K562 (cell line): ENCODE data around the gene BSN. TPM values are rescaled to one million over a fixed set of nuclear protein-coding genes. Genes with fewer than 3 reads are reported as not detected.

Experiments used
- ATAC-seq: fragments of 200-7000 bp; cut with Tn5 transposase; 3 replicates; pipeline ENCODE4 v1.9.1; 2020; ENCODE audit warnings: moderate library complexity
- BruUV-seq: library from RNA; stranded (reverse); fragments of 400-500 nt; replicated peaks from 2 replicates; lab custom pipeline; 2021; lab: Mats Ljungman, UMichigan
- CTCF ChIA-PET: fragments of 300-600 bp; formaldehyde crosslinking; extraction: SDS; loops from one replicate; lab custom pipeline; 2021; ENCODE audit warnings: low intra/inter-chr PET ratio; lab: Yijun Ruan, JAX
- POLR2A ChIA-PET: fragments of 300-600, 350-650 bp; sonication (Branson Sonifier 250); formaldehyde crosslinking; extraction: SDS; loops from one replicate; lab custom pipeline; 2021; ENCODE audit warnings: antibody characterized with exemption, inconsistent platforms; lab: Yijun Ruan, JAX
- DNase-seq, 4 experiments: peaks; one replicate each; pipeline versions ENCODE4 v3.0.0 to v3.0.0-alpha.2; 2011 to 2018; ENCODE audit warnings: low spot score in 3 of 4, mixed read lengths in 3 of 4; ENCODE audit errors: extremely low read depth in 1 of 4
- FAIRE-seq: peaks from 2 replicates; lab custom pipeline; 2011; peaks lifted over from hg19 to GRCh38; lab: Jason Lieb, UNC
- H2AFZ ChIP-seq: 2 replicates; pipeline ENCODE4 v1.6.0; 2011; ENCODE audit warnings: low read depth, low read length, control low read depth, inconsistent platforms
- H3K27ac ChIP-seq: fragments of 200-600 bp; 3 replicates; pipeline ENCODE4 v1.8.0; 2011; ENCODE audit warnings: low read depth, mild to moderate bottlenecking, control low read depth, inconsistent platforms, low read length, moderate library complexity, mixed read lengths; ENCODE audit errors: extremely low read depth
- H3K27me3 ChIP-seq, 2 experiments: fragments of 300-600 bp in 1 of 2; 2 replicates in 1 of 2; 3 replicates in 1 of 2; pipeline versions ENCODE4 v1.6.0 to v1.8.0; 2011; ENCODE audit warnings: inconsistent platforms in 2 of 2, low read length in 2 of 2, mild to moderate bottlenecking in 1 of 2, mixed read lengths in 1 of 2, moderate library complexity in 1 of 2; ENCODE audit not compliant: control insufficient read depth in 2 of 2, insufficient read depth in 2 of 2
- H3K36me3 ChIP-seq: fragments of 300-600 bp; 3 replicates; pipeline ENCODE4 v1.8.0; 2011; ENCODE audit warnings: mild to moderate bottlenecking, low read length, inconsistent platforms; ENCODE audit not compliant: control insufficient read depth, insufficient read depth
- H3K4me1 ChIP-seq, 2 experiments: fragments of 200-600 bp in 1 of 2; replicated peaks in 1 of 2; 2 replicates in 1 of 2; 3 replicates in 1 of 2; pipeline versions ENCODE4 v1.5.1 to v1.8.0; 2011; ENCODE audit warnings: inconsistent platforms in 2 of 2, low read length in 2 of 2, mild to moderate bottlenecking in 1 of 2, mixed read lengths in 1 of 2, moderate library complexity in 1 of 2; ENCODE audit not compliant: control insufficient read depth in 2 of 2, insufficient read depth in 2 of 2
- H3K4me2 ChIP-seq: 2 replicates; pipeline ENCODE4 v1.6.1; 2011; ENCODE audit warnings: low read length, control low read depth, inconsistent platforms, mixed read lengths; ENCODE audit not compliant: insufficient read depth
- H3K4me3 ChIP-seq: fragments of 200-600 bp; sonication (generic), shearing (Covaris generic); 2 replicates; pipeline ENCODE4 v1.5.1; 2016; ENCODE audit warnings: control low read depth, inconsistent platforms
- H3K79me2 ChIP-seq: fragments of 200-600 bp; 3 replicates; pipeline ENCODE4 v1.8.0; 2011; ENCODE audit warnings: low read length, inconsistent platforms; ENCODE audit not compliant: control insufficient read depth, insufficient read depth
- H3K9ac ChIP-seq, 2 experiments: 2 replicates each; pipeline versions ENCODE4 v1.6.0 to v1.6.1; 2011; ENCODE audit warnings: low read depth in 2 of 2, low read length in 2 of 2, control low read depth in 1 of 2, inconsistent platforms in 1 of 2, mild to moderate bottlenecking in 1 of 2, mixed read lengths in 1 of 2; ENCODE audit not compliant: insufficient read depth in 1 of 2
- H3K9me1 ChIP-seq: one replicate; pipeline ENCODE4 v1.6.0; 2011; ENCODE audit warnings: inconsistent platforms, mild to moderate bottlenecking, low read length, moderate library complexity; ENCODE audit not compliant: control insufficient read depth, insufficient read depth
- H3K9me3 ChIP-seq: replicated peaks from 2 replicates; pipeline ENCODE4 v1.5.1; 2011; ENCODE audit warnings: low read depth, low read length, inconsistent platforms; ENCODE audit not compliant: control insufficient read depth, insufficient read depth
- H4K20me1 ChIP-seq: replicated peaks from 2 replicates; pipeline ENCODE4 v1.6.1; 2011; ENCODE audit warnings: low read length, inconsistent platforms, mixed read lengths; ENCODE audit not compliant: control insufficient read depth, insufficient read depth
- POLR2A ChIP-seq: fragments of 450-650 bp; conservative IDR thresholded peaks from 2 replicates; pipeline ENCODE4 v1.6.1; 2016
- POLR2G ChIP-seq: fragments of 200-400 bp; formaldehyde crosslinking; IDR thresholded peaks from 2 replicates; pipeline ENCODE4 v1.6.1; 2017; ENCODE audit warnings: low read depth, mild to moderate bottlenecking, antibody characterized with exemption, low read length, moderate library complexity
- SNIP1 ChIP-seq: fragments of 450-650 bp; IDR thresholded peaks from 2 replicates; pipeline ENCODE4 v1.7.1; 2017; ENCODE audit warnings: low read depth, mild to moderate bottlenecking
- USF1 ChIP-seq: sonication (generic); formaldehyde crosslinking; IDR thresholded peaks from 2 replicates; pipeline ENCODE4 v1.9.0; 2022; ENCODE audit warnings: mild to moderate bottlenecking, missing genetic modification reagents
- WGBS: fragments of 100-300 bp; shearing (Covaris generic); methylation state at CpG from one replicate; pipeline ENCODE4 v1.1.6; 2016; ENCODE audit warnings: low coverage, mixed read lengths; ENCODE audit not compliant: insufficient coverage; ENCODE audit errors: missing lambda C conversion rate; 5-methylcytosine and 5-hydroxymethylcytosine counted together
- in situ Hi-C: fragments of 300-500 bp; cut with MboI; formaldehyde crosslinking; loops from 4 replicates; pipeline ENCODE4 v1.15.0; 2018; ENCODE audit warnings: inconsistent platforms, mixed read lengths
- intact Hi-C: fragments of 100-400 bp; cut with micrococcal nuclease; formaldehyde crosslinking; loops from 2 replicates; pipeline ENCODE4 v1.14.2; 2022
- polyA plus RNA-seq, 8 experiments: library from polyadenylated mRNA; depleted of rRNA in 4 of 8; stranded (reverse) in 5 of 8; unstranded in 3 of 8; fragments of >200 nt; fragmentation: Nextera tagmentation in 2 of 8; fragmentation: Illumina TruSeq in 1 of 8; extraction: Ambion mirVana in 2 of 8; extraction: Trizol in 1 of 8; gene quantifications; 2 replicates each; pipeline versions ENCODE4 v1.2.1 to v1.2.3, GENCODE V29; 2011 to 2014; ENCODE audit warnings: inconsistent platforms in 1 of 8, missing spikeins in 1 of 8
- total RNA-seq, 7 experiments: library from RNA; depleted of rRNA in 6 of 7; stranded (reverse); fragments of >200 nt in 6 of 7; fragmentation: Illumina TruSeq in 2 of 7; extraction: Trizol in 2 of 7; gene quantifications; 2 replicates each; pipeline versions ENCODE4 v1.2.1 to v1.2.3, GENCODE V29; 2011 to 2021; ENCODE audit warnings: low replicate concordance in 1 of 7

Gene BSN
- total and polyA plus RNA-seq, 9 of the 15 experiments (the other 6 are each of a cell fraction or from before 2014, with no cell fraction given), result 0.03 to 1.5 (median 0.29) TPM

- in situ Hi-C loops (no loop called here), intact Hi-C loops (no loop called here)
- no peaks in the 10 kb centered on the region for H3K9me1 ChIP-seq
- H3K4me2 ChIP-seq, result no peak overlapping the region
- BruUV-seq, result no TSS peak
- H3K27ac ChIP-seq, result no peak overlapping the region
- DNase-seq (no peak), FAIRE-seq (no peak), ATAC-seq (no peak)
- H3K9me3 ChIP-seq, result no peaks in the 10 kb centered on the region
- WGBS, result 92% methylated on average over 14 of the region's 25 CpGs
- H3K36me3 ChIP-seq, result peaks cover 31% of the 10 kb centered on the region; the same call in 2 of the 3 replicates
- no peaks in the 10 kb centered on the region for H3K79me2 ChIP-seq
- no peaks in the 10 kb centered on the region for H4K20me1 ChIP-seq
- CTCF ChIA-PET, result no interaction called here
- no peak overlapping the region for H3K4me3 ChIP-seq
- H3K4me1 ChIP-seq, result no peaks in the 10 kb centered on the region; a peak in 1 of 5 replicates
- POLR2A ChIA-PET, result interaction anchor here (0.7 to 1.3 kb wide), 3 partner anchors 10 to 42 kb away, joined by 3 to 5 read pairs (median 4); partner anchors contain the start of gene GMPPB
- no peak overlapping the region for H3K9ac ChIP-seq
- H3K27me3 ChIP-seq, result no peaks in the 10 kb centered on the region
- no peak overlapping the region for H2AFZ ChIP-seq
- TF ChIP-seq POLR2A (0 out of 2 replicates have a peak, but pooled peaks have one; percentile 6), POLR2G (peak; percentile 63), SNIP1 (no peak), USF1 (no peak)
- TF ChIP-seq, all 486 proteins: peak for 2
Measured at GRCh38 chr3:49713336-49714105, 159.2 kb downstream of the BSN start.
